ENCODE results near the gene MAGEA3. TPM values are rescaled to one million over a fixed set of nuclear protein-coding genes. Genes with fewer than 3 reads are reported as not detected.

Gene MAGEA3
- total RNA-seq, 1 experiment from 2014 or later: not detected

DNA sequence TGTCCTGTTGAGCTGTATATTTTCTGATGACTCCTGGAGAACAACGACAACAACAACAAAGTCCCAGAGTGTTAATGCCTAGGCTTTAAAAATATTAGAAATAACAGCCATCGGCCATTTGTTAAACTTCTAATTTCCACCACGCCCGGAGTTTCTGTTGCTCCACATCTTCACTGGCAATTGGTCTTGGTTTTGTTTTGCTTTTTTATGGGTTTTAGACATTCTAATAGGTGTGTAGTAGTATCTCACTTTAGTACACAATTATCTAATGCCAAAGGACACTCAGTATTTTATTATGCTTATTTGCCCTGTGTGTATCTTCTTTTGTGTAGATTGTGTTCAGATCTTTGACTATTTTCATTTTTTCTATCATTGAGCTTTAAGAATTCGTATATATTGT, 40.0 kb downstream of the MAGEA3 start:
- Mint-ChIP-seq H3K27me3 (ENCODE audit: insufficient read depth, unreplicated experiment) (no peaks in the 10 kb centered on the region), H3K9me3 (ENCODE audit: unreplicated experiment) (no peaks in the 10 kb centered on the region), H3K27ac (ENCODE audit: low read depth, unreplicated experiment) (no peak overlapping the region), H3K4me1 (ENCODE audit: insufficient read depth, unreplicated experiment) (no peaks in the 10 kb centered on the region), H3K36me3 (ENCODE audit: insufficient read depth, unreplicated experiment) (no peaks in the 10 kb centered on the region), H3K4me3 (ENCODE audit: unreplicated experiment) (no peak overlapping the region)
- no peak for DNase-seq (ENCODE audit: unreplicated experiment)
- TF ChIP-seq, protein P1, sequence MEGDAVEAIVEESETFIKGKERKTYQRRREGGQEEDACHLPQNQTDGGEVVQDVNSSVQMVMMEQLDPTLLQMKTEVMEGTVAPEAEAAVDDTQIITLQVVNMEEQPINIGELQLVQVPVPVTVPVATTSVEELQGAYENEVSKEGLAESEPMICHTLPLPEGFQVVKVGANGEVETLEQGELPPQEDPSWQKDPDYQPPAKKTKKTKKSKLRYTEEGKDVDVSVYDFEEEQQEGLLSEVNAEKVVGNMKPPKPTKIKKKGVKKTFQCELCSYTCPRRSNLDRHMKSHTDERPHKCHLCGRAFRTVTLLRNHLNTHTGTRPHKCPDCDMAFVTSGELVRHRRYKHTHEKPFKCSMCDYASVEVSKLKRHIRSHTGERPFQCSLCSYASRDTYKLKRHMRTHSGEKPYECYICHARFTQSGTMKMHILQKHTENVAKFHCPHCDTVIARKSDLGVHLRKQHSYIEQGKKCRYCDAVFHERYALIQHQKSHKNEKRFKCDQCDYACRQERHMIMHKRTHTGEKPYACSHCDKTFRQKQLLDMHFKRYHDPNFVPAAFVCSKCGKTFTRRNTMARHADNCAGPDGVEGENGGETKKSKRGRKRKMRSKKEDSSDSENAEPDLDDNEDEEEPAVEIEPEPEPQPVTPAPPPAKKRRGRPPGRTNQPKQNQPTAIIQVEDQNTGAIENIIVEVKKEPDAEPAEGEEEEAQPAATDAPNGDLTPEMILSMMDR (IDR thresholded peaks at IDR 0.05; ENCODE audit: unreplicated experiment): no peak
- no TSS peak for BruUV-seq (replicated peaks)
- intact Hi-C loops (cut with micrococcal nuclease): no loop called here
- POLR2A ChIA-PET: interaction anchor here (0.6 kb wide), 1 partner anchor 91 kb away, joined by 3 read pairs; no protein-coding TSS in a partner anchor
- CTCF ChIA-PET: no interaction called here

Other genes starting within 250 kb of the MAGEA3 start
- not detected in 2 replicates for gene GABRA3, start 247.5 kb upstream of the MAGEA3 start, total RNA-seq (2022)
- gene GABRQ, start 60.9 kb upstream of the MAGEA3 start, total RNA-seq (2022): 0.05 TPM in 1 of 2 replicates, not detected in the other
- gene CSAG2, start 10.5 kb downstream of the MAGEA3 start, total RNA-seq (2022): not detected in 2 replicates
- not detected in 2 replicates for gene MAGEA2B, start 15.8 kb downstream of the MAGEA3 start, total RNA-seq (2022)
- not detected in 2 replicates for gene CSAG1, start 34.9 kb downstream of the MAGEA3 start, total RNA-seq (2022)
- not detected in 2 replicates for gene MAGEA12, start 35.0 kb downstream of the MAGEA3 start, total RNA-seq (2022)
- gene MAGEA2, start 55.0 kb downstream of the MAGEA3 start, total RNA-seq (2022): not detected in 2 replicates
- not detected in 2 replicates for gene CSAG3, start 60.4 kb downstream of the MAGEA3 start, total RNA-seq (2022)
- gene MAGEA6, start 70.9 kb downstream of the MAGEA3 start, total RNA-seq (2022): not detected in 2 replicates
- gene CETN2, start 132.0 kb downstream of the MAGEA3 start, total RNA-seq (2022): 22.5 and 29.3 TPM in 2 replicates
- gene NSDHL, start 132.3 kb downstream of the MAGEA3 start, total RNA-seq (2022): 12.8 and 13.7 TPM in 2 replicates
- 14.2 and 17.8 TPM in 2 replicates for gene ZNF185, start 199.3 kb downstream of the MAGEA3 start, total RNA-seq (2022)

Measured in MCF 10A (cell line).